ENCODE measurements around the gene NAA11. TPM values are rescaled to one million over a fixed set of nuclear protein-coding genes. Genes with fewer than 3 reads are reported as not detected.

Gene NAA11
- total RNA-seq, 1 experiment from 2014 or later = not detected

GRCh38 chr4:79348405-79348804, 22.5 kb upstream of the NAA11 start:
- no TSS peak for BruUV-seq (replicated peaks)

GRCh38 chr4:79341893-79342653, 16.2 kb upstream of the NAA11 start:
- Histone ChIP-seq H3K36me3 (ENCODE audit: low read depth) (no peaks in the 10 kb centered on the region), H3K4me3 (no peak overlapping the region), H2AFZ (no peak overlapping the region), H3K27me3 (ENCODE audit: insufficient read depth, low read depth) (no peaks in the 10 kb centered on the region), H4K20me1 (ENCODE audit: insufficient read depth) (no peaks in the 10 kb centered on the region), H3K4me1 (replicated peaks; ENCODE audit: insufficient read depth) (no peaks in the 10 kb centered on the region), H3K79me2 (ENCODE audit: low read depth) (no peaks in the 10 kb centered on the region), H3K4me2 (no peak overlapping the region), H3K9me3 (ENCODE audit: insufficient read depth, low read depth) (no peaks in the 10 kb centered on the region), H3K9me2 (ENCODE audit: insufficient read depth) (no peaks in the 10 kb centered on the region), H3K27ac (no peak overlapping the region), H3F3A (ENCODE audit: insufficient read depth, low read depth) (no peaks in the 10 kb centered on the region)
- intact Hi-C loops (cut with micrococcal nuclease; ENCODE audit: unreplicated experiment) = no loop called here
- no TSS peak for BruUV-seq (replicated peaks)
- CTCF ChIA-PET = no interaction called here
- DNase-seq = no peak
- no peak for TF ChIP-seq EZH2 (IDR thresholded peaks at IDR 0.05; ENCODE audit: low read depth)
- POLR2A ChIA-PET (ENCODE audit: unreplicated experiment) = no interaction called here

More at GRCh38 chr4:79348405-79348804, 22.5 kb upstream of the NAA11 start:
- Histone ChIP-seq H3K36me3 (ENCODE audit: low read depth) (no peaks in the 10 kb centered on the region), H3K27ac (no peak overlapping the region), H3K9me3 (ENCODE audit: insufficient read depth, low read depth) (no peaks in the 10 kb centered on the region), H3F3A (ENCODE audit: insufficient read depth, low read depth) (no peaks in the 10 kb centered on the region), H3K4me2 (no peak overlapping the region), H3K4me1 (replicated peaks; ENCODE audit: insufficient read depth) (no peaks in the 10 kb centered on the region), H4K20me1 (ENCODE audit: insufficient read depth) (no peaks in the 10 kb centered on the region), H3K9me2 (ENCODE audit: insufficient read depth) (no peaks in the 10 kb centered on the region), H3K79me2 (ENCODE audit: low read depth) (no peaks in the 10 kb centered on the region), H3K27me3 (ENCODE audit: insufficient read depth, low read depth) (no peaks in the 10 kb centered on the region), H2AFZ (no peak overlapping the region), H3K4me3 (no peak overlapping the region)
- ChIA-PET CTCF (no interaction called here), POLR2A (ENCODE audit: unreplicated experiment) (no interaction called here)
- no peak for TF ChIP-seq EZH2 (IDR thresholded peaks at IDR 0.05; ENCODE audit: low read depth)
- intact Hi-C loops (cut with micrococcal nuclease; ENCODE audit: unreplicated experiment) = no loop called here
- DNase-seq = no peak

GRCh38 chr4:79340568-79340967, 14.7 kb upstream of the NAA11 start:
- H3K36me3 ChIP-seq (ENCODE audit: low read depth) = no peaks in the 10 kb centered on the region
- intact Hi-C loops (cut with micrococcal nuclease; ENCODE audit: unreplicated experiment) = no loop called here
- no peaks in the 10 kb centered on the region for H3F3A ChIP-seq (ENCODE audit: insufficient read depth, low read depth)
- ChIA-PET CTCF (no interaction called here), POLR2A (ENCODE audit: unreplicated experiment) (no interaction called here)
- H3K4me2 ChIP-seq = no peak overlapping the region
- no peaks in the 10 kb centered on the region for H3K9me3 ChIP-seq (ENCODE audit: insufficient read depth, low read depth)
- H3K4me3 ChIP-seq = no peak overlapping the region
- no TSS peak for BruUV-seq (replicated peaks)
- no peaks in the 10 kb centered on the region for H4K20me1 ChIP-seq (ENCODE audit: insufficient read depth)
- no peak overlapping the region for H3K27ac ChIP-seq
- no peaks in the 10 kb centered on the region for H3K9me2 ChIP-seq (ENCODE audit: insufficient read depth)
- H2AFZ ChIP-seq = no peak overlapping the region
- DNase-seq = no peak
- no peaks in the 10 kb centered on the region for H3K27me3 ChIP-seq (ENCODE audit: insufficient read depth, low read depth)
- TF ChIP-seq CTCF (conservative IDR thresholded peaks at IDR 0.05) (no peak), EZH2 (IDR thresholded peaks at IDR 0.05; ENCODE audit: low read depth) (no peak)
- no peaks in the 10 kb centered on the region for H3K4me1 ChIP-seq (replicated peaks; ENCODE audit: insufficient read depth)
- no peaks in the 10 kb centered on the region for H3K79me2 ChIP-seq (ENCODE audit: low read depth)

GRCh38 chr4:79338148-79338547, 12.3 kb upstream of the NAA11 start:
- Histone ChIP-seq H3K9me2 (ENCODE audit: insufficient read depth) (no peaks in the 10 kb centered on the region), H3K4me1 (replicated peaks; ENCODE audit: insufficient read depth) (no peaks in the 10 kb centered on the region), H3K9me3 (ENCODE audit: insufficient read depth, low read depth) (no peaks in the 10 kb centered on the region), H3K36me3 (ENCODE audit: low read depth) (no peaks in the 10 kb centered on the region), H3K4me2 (no peak overlapping the region), H3F3A (ENCODE audit: insufficient read depth, low read depth) (no peaks in the 10 kb centered on the region), H2AFZ (no peak overlapping the region), H3K79me2 (ENCODE audit: low read depth) (no peaks in the 10 kb centered on the region), H3K27me3 (ENCODE audit: insufficient read depth, low read depth) (no peaks in the 10 kb centered on the region), H3K4me3 (no peak overlapping the region), H4K20me1 (ENCODE audit: insufficient read depth) (no peaks in the 10 kb centered on the region), H3K27ac (no peak overlapping the region)
- ChIA-PET POLR2A (ENCODE audit: unreplicated experiment) (no interaction called here), CTCF (no interaction called here)
- TF ChIP-seq EZH2 (IDR thresholded peaks at IDR 0.05; ENCODE audit: low read depth) (no peak), CTCF (conservative IDR thresholded peaks at IDR 0.05) (no peak)
- no TSS peak for BruUV-seq (replicated peaks)
- no peak for DNase-seq
- intact Hi-C loops (cut with micrococcal nuclease; ENCODE audit: unreplicated experiment) = no loop called here

All from PC-9 (cell line).